GM19328 (cell line): ENCODE results near the gene OR4D1.

Experiments
- ATAC-seq: cut with Tn5 transposase; IDR thresholded peaks from one replicate; pipeline ENCODE4 v1.9.1; 2021; ENCODE audit warnings: mild to moderate bottlenecking, moderate library complexity; ENCODE audit not compliant: unreplicated experiment

OR4D1 gene

GRCh38 chr17:58153046-58153445 is 4.9 kb downstream of the OR4D1 start:
- ATAC-seq: no peak

DNA sequence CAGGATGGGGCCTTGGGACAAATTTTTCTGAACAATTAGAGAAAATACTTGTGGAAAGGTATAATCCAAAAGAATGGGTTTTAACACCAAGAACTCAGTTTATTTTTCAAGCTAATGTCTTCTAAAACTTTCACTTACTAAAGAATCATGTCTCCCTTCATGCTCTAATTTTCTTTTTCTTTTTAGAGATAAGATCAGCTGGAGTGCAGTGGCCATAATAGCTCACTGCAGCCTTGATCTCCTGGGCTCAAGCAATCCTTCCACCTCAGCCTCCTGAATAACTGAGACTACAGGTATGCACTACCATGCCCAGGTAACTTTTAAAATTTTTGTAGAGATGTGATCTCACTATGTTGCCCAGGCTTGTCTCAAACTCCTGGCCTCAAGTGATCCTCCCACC is 5.5 kb downstream of the OR4D1 start:
- no peak for ATAC-seq

DNA sequence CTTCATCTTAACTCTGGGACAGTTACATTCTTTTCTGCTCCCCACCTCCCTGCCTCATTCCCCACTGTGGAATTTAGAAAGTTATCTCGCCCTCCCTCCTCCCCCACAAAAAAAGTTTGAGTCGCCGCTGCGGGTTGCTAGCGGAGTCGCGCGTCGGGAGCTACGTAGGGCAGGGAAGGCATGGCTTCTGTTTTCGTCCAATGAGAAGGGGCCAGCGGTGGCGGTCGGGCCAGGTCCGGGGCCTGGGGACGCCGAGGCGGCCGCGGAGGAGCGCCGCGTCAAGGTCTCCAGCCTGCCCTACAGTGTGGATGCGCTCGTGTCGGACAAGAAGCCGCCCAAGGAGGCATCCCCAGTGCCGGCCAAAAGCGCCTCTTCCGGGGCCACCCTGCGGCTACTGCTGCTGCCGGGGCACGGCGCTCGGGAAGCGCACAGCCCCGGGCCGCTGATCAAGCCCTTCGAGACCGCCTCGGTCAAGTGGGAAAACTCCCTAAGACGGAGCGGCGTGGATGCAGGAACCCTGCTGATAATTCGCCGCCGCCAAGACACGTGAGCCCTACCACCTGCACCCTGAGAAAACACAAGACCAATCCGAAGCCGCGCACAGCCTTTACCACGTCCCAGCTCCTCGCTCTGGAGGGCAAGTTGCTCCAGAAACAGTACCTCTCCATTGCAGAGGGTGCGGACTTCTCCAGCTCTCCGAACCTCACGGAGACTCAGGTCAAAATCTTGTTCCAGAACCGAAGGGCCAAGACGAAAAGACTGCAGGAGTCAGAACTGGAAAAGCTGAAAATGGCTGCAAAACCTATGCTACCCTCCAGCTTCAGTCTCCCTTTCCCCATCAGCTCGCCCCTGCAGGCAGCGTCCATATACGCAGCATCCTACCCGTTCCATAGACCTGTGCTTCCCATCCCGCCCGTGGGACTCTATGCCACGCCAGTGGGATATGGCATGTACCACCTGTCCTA is 8.9 kb downstream of the OR4D1 start:
- no peak for ATAC-seq

GRCh38 chr17:58158181-58158580 is 10.0 kb downstream of the OR4D1 start:
- no peak for ATAC-seq

DNA sequence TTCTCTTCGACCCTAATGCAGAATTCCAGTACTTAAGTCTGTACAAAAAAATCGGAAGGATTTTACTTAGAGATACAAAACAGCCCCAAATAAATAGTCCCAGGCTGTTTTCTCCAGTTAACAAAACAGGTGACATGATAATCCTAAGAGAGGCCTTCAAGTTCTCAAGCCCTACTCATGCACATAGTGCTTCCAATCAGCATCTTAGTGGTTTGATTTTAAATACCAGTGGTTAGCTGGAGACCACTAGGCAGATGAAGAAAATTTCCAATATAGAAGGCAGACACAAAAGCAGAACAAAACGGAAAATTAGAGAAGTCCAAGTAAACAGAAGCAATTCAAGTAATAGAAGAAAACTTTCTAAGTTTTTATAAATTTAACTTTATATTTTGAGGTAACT is 13.4 kb downstream of the OR4D1 start:
- ATAC-seq: no peak

DNA sequence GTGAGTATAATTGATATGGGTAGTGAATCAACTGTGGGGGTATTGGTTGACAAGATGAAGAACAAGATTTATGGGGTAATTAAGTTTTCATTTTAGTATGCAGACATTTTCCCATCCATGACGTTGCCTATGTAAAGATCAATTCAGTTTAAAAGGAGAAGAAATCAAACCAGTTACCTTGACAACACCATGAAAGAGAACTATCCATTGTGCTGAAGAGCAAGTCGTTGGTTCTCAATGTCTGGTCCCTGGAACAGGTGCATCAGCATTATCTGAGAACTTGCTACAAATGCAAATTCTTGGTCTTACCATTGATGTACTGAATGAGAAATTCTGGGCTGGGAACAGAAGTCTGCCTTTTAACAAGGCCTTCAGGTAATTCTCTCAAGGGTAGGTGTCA is 17.8 kb downstream of the OR4D1 start:
- no peak for ATAC-seq

DNA sequence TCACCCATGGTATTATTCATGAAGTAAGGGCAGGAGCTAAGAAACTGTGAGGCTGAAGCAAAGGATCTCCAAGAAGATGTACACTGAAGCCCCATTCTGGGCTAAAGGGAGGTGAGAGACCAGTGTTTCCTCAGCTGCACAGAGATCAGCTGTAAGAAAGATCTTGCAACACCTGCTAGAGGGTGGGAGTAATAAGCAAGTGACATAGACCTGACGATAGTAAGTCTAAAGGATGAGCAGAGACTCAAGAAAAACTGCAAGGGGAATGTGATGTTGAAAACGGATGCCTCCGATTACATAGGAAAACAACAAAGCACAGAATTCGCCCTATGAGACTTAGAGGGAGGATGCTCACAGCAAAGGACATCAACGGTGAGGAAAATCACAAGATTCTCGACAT is 18.5 kb downstream of the OR4D1 start, which contains the start of gene OR4D2:
Gene OR4D2, plus strand, starts transcription at position 301 of the 400 bp plus-strand sequence. CDS start 2,674 bp downstream, outside the sequence.
- ATAC-seq: no peak

DNA sequence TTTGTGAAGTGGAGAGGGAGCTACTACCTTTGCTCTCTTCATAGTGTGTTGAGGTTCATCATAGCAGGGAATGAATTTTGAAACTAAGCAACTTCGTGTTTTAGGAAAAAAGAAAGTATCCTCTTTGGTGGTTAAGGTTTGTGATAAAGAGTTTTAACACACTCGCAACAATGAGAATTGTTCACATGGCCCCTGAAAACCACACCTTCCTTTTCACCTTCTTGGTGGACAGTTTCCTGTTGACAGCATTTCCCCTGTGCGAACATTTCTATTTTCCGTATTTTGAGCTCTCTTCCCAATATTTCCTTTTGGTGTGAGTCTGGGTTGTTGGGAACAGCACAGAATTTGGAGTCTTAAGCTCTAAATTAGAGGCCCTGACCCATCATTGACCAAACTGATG is 22.4 kb downstream of the OR4D1 start:
- ATAC-seq: no peak

DNA sequence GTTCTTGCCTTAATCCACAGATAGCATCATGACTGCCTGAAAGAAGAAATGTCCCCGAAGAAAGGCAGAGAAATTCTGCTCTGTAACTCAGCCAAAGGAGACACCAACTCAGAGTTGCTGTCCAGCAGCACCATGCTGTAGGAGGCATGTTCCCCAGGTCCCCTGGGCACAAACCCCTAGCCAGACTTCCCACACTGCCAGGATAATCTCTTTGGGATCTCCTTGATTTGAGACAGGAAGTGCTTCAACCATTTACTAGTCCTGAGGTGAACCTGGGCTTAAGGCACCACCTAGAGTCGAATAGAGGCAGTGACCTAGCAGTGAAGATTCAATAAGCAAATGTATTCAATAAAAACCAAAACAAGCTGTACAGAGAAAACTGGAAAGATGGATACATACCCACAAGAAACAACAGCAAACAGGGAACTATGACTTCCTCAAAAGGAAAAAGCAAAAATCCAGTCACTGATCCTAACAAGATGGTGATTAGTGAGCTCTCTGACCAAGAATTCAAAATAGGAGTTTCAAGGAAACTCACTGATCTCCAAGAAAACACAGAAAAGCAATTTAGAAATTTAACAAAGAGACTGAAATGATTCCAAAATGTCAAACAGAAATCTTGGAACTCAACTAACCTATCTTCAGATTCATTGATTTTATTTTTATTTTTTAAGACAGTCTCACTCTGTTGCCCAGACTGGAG is 24.3 kb downstream of the OR4D1 start:
- no peak for ATAC-seq

DNA sequence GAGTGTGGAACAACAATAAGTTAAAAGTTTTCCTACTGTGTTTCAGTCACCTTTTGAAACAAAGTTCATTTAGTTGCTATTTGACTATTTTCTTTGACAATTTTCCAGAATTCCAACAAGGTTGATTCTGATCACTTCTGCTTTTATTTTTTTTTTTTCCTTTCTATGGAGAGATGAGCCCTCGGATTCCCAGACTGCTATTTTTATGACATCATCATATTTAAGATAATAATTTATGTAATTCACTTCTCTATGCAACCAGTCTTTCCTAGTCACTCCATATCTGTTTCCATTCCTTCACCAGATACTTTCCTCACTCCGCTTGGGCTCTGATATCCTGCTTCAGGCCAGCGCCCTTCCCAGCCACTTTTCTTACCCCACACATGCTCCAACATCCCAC is 26.7 kb downstream of the OR4D1 start:
- ATAC-seq: no peak

DNA sequence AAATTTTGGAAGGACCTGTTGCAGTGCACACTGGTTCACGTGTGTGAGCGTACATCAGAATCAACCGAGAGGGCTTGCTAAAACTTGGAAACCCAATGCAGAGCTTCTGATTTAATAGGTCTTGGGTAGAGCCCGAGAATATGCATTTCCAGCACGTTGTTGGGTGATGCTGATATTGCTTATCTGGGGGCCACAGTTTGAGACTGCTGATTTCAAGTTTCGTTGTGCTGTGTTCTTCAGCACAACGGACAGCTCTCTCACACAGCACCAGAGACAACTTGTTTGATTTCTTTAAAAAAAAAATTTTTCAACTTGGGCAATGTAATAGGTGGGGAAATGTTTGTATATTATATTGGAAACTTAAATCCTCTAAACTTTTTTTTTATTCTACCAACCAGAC is 28.0 kb downstream of the OR4D1 start:
- no peak for ATAC-seq

- ATAC-seq: no peak
These were observed 33.6 kb downstream of the OR4D1 start for GRCh38 chr17:58181796-58182195.

DNA sequence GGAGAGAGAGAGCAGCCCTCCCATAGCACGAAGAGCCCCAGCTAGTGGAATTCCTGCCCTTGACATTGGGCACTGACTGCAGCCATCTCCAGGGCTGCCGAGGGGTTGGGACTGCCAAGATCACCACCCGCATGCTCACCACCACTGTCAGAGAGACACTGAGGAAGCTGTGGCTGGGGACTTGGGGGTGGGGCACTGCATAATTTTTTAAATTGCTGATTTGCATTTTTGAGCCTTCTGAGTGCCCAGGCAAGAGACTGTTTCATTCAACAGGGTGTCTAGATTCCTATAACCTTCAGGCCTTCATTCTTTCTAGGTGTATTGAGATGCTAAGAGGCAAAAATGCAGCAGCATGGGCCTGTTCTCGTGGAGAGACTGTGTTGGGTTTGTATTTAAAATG is 35.3 kb downstream of the OR4D1 start:
- ATAC-seq: no peak

DNA sequence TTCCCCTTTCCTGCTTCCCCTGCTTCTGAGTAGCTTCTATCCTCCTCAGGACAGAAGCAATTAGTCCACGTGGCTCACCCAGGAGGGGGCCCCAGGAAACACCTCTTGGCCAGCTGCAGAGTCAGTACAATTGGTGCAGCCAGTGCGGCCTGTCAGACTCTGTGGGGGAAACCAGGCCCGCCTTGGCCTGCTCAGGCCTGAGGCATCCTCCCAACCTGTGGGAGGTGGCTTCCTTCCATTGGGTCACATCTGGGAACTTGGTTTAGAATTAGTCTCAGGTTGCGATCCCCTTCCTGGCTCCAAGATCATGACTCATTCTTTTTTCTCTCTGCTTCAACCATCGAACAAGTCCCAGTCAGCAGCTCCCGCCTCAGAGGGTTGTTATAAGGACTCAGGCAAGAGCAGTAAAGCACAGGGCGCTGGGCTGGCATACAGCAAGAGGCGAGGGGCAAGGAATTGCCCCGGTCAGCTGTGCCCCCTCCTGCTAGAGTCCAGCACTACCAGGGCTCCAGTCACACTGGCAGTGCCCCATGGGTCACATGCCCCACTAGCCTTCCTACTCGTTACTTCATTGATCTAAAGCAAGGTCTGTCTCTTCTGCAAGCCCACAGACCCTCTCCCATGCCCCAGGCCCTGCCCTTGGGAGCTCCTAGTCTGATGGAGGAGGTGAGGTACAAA is 36.3 kb downstream of the OR4D1 start:
- ATAC-seq: no peak

DNA sequence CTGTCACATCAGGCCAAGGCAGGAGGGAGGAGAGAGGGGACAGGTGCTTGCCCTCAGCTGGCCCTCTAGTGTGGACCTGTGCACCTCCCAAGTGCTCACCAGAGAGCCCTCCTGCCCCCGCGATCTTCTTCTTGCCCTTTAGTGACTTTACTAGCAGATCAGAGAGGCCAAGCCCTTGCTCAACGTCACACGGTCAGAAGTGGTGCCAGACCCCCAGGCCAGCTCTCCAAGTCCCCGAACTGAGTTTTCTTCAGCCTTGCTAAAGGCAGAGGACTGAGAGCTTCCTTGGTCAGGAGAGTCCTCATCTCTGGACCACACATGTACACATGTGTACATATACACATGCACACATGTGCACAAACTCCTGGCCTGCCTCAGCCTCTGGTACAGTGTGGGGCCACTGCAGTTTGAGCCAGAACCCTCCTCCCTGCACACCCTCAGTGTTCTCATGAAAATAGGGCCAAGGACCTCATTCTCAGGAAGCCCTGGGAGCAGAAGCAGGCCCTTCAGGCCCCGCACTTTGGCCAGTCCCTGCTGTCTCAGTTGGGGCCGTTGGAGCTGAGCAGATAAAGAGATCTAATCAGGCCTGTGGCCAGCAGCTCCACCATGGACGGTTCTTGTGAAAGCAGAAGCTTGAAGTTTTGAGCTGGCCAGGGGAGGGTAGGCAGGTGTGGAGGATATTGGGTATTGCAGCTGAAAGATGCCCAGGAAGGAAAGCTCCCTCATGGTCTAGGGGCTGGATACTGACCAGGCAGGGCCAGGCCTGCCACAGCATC is 37.0 kb downstream of the OR4D1 start:
- no peak for ATAC-seq

DNA sequence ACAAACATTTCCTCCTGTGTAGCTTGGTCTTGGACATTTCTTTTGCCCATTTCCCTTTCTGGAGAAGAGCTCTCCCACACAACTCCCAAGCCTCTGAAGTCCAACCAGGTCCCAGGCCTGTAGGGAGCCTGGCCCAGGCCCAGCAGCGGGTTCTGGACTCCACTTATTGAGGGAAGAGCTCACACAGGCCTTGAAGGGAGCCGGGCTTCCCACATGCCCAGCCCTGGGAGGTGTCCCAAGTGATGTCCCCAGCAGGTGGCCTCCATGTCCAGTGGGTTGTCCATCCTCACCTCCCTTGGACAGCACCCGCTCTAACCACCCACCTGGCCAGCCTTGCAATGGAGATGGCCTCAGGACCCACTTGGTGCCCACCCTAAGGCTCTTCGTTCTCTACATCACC is 38.4 kb downstream of the OR4D1 start:
- no peak for ATAC-seq

- ATAC-seq: no peak
These were observed 38.9 kb downstream of the OR4D1 start for GRCh38 chr17:58187063-58187462.

- no peak for ATAC-seq
These were observed 39.5 kb downstream of the OR4D1 start for GRCh38 chr17:58187675-58188074.

DNA sequence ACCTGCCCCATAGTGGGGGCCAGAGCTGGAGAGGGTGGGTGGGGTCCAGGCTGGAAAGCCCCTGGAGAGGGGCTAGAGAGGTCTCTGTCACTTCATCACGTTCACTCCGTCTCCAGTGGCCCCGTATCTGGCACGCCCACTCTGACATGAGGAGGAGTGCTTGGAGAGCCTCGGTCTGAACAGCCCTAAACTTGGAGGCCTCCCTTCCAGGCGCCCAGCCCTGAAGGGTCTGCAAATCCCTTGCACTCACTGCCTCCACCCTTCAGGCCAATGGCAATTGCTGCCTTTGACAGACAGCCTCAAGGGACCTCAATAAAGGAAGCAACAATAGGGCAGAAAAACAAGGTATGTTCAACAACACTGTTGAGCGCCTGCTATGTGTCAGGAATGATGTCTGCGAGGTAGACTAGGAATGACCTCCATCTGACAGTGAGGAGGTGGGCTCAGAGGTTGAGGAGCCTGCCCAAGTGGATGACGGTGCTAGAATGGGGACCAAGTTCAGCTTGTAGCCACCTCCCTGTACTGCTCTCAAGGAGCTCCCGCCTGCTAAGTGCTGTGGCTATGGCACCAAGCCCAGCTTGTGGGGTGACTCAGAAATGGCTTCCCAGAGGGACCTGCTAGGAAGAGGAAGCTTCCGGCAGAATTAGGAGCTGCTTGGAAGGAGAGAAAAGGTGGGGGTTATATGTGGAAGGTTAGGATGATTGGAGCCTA is 41.4 kb downstream of the OR4D1 start:
- ATAC-seq: no peak

DNA sequence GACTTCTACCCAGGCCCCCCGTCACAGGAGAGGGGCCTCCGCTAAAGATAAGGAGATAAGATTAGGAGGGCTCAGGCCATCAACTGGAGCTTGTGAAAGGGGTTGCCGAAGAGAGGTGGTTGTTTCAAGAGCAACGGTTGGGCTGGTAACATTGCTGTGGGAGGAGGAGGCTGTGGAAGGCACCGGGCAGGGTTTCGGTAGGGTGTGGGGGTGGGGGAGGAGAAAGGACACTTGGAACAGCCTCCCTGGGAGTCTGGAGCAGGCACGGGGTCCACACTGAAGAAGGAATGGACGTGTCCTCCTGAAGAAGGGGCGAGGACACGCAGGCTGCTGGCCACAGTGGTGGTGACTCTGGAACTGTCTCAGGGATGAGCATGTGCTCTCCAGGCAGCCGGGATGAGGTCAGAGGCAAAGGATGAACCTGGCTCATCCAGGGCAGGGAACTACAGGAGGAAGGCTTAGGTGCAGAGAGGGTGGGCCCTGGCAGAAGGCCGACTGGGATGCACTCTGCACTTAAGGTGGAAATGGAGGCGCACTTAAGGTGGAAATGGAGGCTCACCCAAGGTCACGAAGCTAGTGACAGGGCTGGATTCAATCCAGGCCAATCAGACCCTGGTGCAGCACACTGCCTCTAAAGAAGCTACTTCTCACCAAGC is 43.2 kb downstream of the OR4D1 start:
- ATAC-seq: no peak
